ENCODE data around the gene CR2.
"Not testable (repeated sequence)": the region's sequence is repeated elsewhere in the genome, so short reads cannot be mapped to it uniquely, and the experiment has no call there.

The CR2 gene

DNA sequence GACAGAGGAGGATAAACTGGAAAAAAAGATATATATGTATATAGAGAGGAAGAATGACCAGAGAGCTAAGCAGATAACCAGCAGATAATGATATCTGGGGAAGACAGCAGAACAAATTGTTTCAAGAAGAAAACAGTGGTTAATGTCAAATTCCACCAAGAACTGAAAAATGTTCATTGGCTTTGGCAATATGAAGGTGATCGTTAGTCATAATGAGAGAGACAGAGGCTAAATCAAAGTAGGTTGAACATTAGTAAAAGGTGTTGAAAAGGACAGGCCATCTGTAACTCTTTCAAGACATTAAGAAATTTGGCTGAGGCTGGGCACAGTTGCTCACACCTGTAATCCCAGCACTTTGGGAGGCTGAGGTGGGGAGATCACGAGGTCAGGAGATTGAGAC, 25.3 kb upstream of the CR2 start:
- TF ChIP-seq, protein P1, sequence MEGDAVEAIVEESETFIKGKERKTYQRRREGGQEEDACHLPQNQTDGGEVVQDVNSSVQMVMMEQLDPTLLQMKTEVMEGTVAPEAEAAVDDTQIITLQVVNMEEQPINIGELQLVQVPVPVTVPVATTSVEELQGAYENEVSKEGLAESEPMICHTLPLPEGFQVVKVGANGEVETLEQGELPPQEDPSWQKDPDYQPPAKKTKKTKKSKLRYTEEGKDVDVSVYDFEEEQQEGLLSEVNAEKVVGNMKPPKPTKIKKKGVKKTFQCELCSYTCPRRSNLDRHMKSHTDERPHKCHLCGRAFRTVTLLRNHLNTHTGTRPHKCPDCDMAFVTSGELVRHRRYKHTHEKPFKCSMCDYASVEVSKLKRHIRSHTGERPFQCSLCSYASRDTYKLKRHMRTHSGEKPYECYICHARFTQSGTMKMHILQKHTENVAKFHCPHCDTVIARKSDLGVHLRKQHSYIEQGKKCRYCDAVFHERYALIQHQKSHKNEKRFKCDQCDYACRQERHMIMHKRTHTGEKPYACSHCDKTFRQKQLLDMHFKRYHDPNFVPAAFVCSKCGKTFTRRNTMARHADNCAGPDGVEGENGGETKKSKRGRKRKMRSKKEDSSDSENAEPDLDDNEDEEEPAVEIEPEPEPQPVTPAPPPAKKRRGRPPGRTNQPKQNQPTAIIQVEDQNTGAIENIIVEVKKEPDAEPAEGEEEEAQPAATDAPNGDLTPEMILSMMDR (IDR thresholded peaks at IDR 0.05; ENCODE audit: extremely low read depth, missing control alignments) = no peak
- no peak for DNase-seq (ENCODE audit: low spot score)

- no peak for DNase-seq (ENCODE audit: low spot score)
These were observed 24.2 kb upstream of the CR2 start for GRCh38 chr1:207429963-207430362.

GRCh38 chr1:207430602-207431001, 23.5 kb upstream of the CR2 start:
- no peak for DNase-seq (ENCODE audit: low spot score)
- TF ChIP-seq, protein P1 (IDR thresholded peaks at IDR 0.05; ENCODE audit: extremely low read depth, missing control alignments) = no peak

More at GRCh38 chr1:207429963-207430362, 24.2 kb upstream of the CR2 start:
- TF ChIP-seq, protein P1 (IDR thresholded peaks at IDR 0.05; ENCODE audit: extremely low read depth, missing control alignments) = no peak

DNA sequence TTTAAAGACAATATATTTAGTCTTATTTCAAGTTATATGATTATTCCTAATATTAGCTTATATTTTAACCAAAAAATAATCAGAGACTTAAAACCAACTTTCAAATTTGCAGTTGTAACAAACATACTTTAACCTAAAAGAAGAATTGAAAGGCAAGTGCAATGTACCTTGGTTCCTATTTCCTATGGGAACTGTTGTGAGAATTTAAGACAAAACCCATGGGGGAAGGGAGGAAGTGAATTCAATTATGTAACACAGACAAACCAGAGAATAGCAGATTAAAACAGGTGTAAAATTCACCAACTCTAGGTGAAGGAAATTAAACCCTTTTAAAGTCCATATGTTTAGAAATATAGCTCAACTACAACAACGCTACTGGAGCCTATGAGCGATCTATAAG, 22.6 kb upstream of the CR2 start:
- DNase-seq (ENCODE audit: low spot score) = no peak
- TF ChIP-seq, protein P1 (IDR thresholded peaks at IDR 0.05; ENCODE audit: extremely low read depth, missing control alignments) = no peak

DNA sequence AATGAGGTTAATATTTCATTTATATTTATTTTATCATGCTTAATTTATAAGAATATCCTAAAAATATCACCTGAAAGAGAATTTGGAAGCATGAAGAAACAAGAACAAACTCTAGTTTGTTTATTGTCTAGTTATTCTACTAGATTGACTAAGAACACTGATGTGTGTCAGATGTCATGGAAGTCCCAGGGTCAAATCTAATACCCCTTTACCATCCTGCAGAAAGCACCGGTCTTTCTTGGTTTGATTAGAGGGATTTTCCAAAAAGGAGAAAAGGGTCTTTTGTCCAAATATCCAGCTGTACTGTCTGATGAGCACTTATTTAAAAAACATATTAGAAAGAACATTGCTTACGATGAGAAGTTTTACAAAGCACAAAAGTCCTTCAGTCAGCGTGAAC, 20.7 kb upstream of the CR2 start:
- TF ChIP-seq, protein P1 (IDR thresholded peaks at IDR 0.05; ENCODE audit: extremely low read depth, missing control alignments) = no peak
- DNase-seq (ENCODE audit: low spot score) = no peak

- not testable (repeated sequence) for DNase-seq (ENCODE audit: low spot score)
These were observed 17.4 kb upstream of the CR2 start for GRCh38 chr1:207436746-207437145.

GRCh38 chr1:207440626-207441025, 13.5 kb upstream of the CR2 start:
- TF ChIP-seq, protein P1 (IDR thresholded peaks at IDR 0.05; ENCODE audit: extremely low read depth, missing control alignments) = no peak
- no peak for DNase-seq (ENCODE audit: low spot score)

GRCh38 chr1:207444514-207445217, 9.5 kb upstream of the CR2 start:
- no peak for DNase-seq (ENCODE audit: low spot score)
- TF ChIP-seq, protein P1 (IDR thresholded peaks at IDR 0.05; ENCODE audit: extremely low read depth, missing control alignments) = no peak
